Stimulated activated CD8-positive, alpha-beta memory T cell treated with anti-CD3 and anti-CD28 coated beads, Interleukin-7, amount 100 ng/mL, for 24 hours (primary cell): Measurements from ENCODE around the gene NCLN.
"Not testable (repeated sequence)": the region's sequence is repeated elsewhere in the genome, so short reads cannot be mapped to it uniquely, and the experiment has no call there.

Experiments
- DNase-seq: peaks from one replicate; pipeline ENCODE4 v3.0.0-alpha.2; 2020; ENCODE audit warnings: low read depth

Gene NCLN

DNA sequence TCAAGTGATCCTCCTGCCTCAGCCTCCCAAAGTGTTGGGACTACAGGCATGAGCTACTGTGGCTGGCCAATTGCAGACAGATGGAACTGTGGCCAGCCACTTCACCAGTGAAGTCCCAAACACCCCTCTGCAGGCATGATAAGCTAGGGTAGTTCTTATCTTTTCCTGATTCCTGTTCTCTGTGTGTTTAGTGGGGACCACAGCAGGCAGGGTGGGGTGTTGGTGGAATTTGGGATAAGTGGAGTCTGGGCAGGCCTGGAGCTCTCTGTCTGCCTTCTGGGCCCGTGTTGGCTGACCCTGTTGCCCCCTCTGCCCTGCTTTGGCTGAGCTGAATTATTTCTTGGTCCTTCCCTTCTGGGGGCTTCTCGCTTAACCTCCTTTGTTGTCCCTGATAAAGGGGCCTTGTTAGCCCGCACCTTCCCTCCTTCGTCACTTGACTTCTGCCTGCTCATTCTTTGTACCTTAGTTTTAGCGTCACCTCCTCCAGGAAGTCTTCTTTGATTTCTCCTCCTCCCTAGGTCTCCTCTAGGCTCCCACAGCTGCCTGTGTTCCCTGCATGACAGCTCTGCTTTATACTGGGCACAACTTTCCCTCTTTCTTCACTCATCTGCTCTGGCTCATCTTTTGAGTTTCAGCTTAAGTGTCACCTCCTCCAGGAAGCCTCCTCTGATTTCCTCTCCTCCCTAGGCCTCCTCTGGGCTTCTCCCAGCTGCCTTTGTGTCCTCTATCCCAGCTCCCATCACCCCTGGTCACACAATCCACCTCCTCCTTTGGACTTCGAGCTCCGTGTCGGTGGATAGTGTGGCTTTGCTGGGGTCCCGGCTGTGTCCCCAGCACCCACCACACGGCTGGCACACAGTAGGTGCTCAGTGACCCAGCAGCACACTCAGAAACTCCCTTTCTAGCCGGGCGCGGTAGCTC, 1.7 kb upstream of the NCLN start:
- no peak for DNase-seq

DNA sequence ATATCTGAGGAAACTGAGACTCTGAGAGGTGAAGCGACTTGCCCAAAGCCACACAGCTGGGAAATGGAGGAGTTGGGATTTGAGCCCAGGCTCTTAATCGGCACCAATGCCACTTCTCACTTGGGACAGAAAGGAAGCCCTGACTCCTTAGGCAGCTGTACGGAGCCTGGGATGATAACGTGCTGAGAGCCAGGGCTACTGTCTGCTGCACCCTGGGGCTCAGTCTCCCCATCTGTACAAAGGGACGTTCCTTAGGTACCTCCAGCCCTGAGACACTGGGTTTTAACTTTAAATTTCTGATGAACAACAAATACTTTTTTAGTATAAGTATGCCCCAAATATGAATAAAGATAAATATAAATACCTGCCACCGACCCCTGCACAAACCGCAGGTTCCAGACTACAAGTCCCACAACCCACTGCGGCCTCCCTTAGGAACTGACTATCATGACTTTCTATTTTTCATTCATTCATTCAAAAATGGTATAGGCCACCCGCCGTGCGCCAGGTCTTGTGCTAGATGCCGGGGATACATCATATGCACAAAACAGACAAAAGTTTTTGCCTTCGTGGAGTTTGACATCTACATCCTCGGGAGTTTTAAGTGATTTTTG, 776 bp upstream of the NCLN start:
- DNase-seq = peak; percentile 33

DNA sequence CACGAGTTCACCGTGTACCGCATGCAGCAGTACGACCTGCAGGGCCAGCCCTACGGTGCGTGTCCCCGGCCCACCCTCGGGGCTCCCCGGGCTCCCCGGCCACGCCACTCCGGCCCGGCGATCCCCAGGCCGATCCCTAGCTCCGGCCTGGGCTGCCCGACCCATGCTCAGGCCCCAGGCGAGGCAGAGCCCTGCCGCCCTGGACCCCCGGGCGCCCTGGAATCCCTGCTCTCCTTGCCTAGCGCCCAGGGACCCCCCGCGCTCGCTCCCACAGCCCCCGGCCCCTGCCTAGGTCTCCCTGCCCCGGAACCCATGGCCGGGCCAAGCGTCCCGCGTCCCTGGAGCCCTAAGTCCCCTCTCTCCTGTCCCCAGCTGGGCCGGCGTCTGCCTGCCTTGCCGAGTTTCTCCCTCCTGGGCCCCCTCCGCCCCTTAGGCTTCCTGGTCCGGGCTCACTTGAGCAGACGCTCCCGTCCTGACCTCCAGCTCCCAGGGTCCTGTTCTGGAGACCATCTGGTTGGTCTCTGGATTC, 494 bp downstream of the NCLN start:
- no peak for DNase-seq

GRCh38 chr19:3186891-3187661, 1.3 kb downstream of the NCLN start:
- DNase-seq = no peak

- DNase-seq = no peak
These were observed 2.2 kb downstream of the NCLN start for GRCh38 chr19:3187662-3188511.

DNA sequence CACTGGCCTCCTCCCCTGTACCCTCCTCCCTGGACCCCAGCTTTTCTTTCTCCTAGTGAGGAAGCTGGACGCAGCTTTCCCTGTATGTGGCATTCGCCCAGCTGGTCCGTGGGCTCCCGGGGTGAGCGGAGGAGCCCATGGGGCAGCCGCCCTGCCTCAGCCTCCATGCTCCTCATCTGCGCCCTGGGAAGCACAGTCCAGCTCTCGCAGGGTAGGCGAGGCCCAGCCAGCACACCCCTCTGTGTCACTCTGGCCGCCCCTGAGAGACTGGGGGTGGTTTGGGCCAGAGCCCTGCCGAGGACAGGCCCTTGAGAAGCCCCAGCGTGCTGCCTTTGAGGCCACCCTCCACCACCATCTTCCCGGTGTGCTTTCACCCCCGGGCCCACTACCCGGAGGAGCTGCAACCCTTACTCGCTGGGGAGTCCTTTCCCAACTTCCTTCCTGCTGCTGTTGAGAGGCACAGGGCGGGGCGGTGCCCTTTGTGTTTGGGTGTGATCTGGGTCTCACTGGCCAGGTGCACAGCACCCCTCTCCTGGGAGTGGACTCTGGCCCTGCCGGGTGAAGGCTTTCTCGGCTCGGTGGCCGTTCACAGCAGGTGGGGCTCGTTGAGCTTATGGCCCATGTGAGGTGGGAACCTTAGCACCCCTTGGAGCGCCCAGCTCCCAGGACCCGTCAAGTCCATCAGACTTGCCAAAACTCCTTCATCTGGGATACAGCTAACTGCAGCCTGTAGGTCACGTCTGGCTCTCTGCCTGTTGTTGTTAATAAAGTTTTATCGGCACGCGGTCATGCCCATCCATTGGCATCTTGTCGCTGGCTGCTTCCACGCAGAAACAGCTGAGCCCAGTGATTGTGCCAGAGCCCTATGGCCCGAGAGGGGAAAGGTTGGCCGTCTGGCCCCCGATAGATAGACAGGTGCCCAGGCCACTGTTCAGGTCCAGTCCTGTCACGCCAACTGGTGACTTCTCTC, 3.2 kb downstream of the NCLN start:
- no peak for DNase-seq

- DNase-seq = no peak
These were observed 4.2 kb downstream of the NCLN start for GRCh38 chr19:3189702-3190469.

DNA sequence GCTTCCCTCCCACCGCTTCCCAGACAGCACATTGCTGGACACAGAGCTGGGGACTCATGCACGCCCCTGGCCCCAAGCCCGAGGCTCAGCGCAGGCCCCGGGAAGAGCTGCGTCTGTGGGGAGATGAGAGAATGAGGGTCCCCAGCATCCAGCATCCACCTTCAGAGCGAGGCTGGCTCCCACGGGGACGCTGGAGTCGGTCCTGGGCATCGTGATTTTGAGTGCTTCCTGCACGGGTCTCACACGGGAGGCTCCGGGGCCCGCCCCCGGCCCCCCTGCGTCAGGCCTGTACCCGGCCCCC, 4.7 kb downstream of the NCLN start:
- no peak for DNase-seq

DNA sequence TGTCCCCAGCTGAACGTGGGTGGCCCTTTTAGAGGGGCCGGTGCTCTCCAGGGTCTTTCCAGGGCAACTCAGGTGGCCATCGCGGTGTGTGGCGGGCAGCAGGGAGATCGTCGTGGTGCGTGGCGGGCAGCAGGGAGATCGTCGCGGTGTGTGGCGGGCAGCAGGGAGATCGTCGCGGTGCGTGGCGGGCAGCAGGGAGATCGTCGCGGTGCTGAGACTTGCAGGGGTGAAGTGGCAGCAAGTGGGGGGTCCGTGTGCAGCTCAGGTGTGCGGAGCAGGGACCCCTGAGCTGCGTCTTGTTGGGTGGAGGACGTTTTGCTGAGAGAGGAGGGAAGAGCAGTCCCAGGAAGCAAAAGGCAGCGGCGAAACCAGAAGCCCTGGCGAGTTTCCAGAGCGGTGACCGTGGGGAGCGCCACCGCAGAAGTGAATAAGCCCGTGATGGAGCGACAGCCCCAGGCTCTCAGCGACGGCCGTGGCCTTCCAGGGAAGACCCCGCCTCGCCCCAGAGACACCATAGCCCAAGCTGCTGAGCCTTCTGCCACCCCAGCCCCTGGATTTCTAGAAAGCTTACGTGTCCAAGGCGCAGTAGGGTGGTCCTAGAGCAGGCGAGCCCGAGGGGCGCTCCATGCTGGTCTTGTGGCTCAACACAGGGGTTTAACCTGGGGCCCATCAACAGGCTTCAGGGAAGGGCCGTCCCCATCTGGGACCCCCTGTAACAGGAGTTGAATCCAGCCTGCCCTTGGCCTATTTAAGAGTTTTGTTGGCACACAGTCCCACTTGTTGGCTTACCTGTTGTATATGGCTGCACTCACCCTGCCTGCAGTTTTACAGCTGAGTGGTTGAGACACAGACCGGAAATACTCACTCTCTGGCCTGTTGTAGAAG, 5.4 kb downstream of the NCLN start:
- no peak for DNase-seq

DNA sequence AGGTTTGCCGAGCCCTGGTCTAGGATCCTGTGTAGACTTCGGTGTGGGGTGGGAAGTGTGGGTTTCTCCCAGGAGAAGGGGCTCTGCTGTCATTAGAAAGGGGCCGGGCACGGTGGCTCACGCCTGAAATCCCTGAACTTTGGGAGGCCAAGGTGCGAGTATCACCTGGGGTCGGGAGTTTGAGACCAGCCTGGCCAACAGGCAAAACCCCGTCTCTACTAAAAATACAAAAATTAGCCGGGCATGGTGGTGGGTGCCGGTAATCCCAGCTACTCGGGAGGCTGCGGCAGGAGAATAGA, 6.0 kb downstream of the NCLN start:
- DNase-seq = not testable (repeated sequence)

- no peak for DNase-seq
These were observed 6.5 kb downstream of the NCLN start for GRCh38 chr19:3192228-3192635.

DNA sequence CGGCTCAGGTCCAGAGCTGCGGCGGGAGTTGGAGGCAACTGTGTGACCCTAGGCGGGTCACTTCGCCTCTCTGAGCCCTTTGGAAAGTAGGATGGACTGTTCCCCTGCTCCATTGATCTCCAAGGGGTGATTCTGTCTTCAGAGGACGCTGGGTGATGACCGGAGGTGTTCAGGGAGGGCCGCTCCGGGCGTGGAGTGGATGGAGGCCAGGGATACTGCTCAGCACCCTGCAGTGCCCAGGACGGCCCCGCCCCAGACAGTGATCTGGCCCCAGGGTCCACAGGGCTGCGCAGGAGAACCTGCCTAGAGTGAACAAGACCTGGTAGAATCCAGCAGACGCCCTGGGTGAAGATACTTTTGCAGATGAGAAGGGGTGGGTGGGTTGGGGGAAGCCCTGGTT, 7.0 kb downstream of the NCLN start:
- no peak for DNase-seq

DNA sequence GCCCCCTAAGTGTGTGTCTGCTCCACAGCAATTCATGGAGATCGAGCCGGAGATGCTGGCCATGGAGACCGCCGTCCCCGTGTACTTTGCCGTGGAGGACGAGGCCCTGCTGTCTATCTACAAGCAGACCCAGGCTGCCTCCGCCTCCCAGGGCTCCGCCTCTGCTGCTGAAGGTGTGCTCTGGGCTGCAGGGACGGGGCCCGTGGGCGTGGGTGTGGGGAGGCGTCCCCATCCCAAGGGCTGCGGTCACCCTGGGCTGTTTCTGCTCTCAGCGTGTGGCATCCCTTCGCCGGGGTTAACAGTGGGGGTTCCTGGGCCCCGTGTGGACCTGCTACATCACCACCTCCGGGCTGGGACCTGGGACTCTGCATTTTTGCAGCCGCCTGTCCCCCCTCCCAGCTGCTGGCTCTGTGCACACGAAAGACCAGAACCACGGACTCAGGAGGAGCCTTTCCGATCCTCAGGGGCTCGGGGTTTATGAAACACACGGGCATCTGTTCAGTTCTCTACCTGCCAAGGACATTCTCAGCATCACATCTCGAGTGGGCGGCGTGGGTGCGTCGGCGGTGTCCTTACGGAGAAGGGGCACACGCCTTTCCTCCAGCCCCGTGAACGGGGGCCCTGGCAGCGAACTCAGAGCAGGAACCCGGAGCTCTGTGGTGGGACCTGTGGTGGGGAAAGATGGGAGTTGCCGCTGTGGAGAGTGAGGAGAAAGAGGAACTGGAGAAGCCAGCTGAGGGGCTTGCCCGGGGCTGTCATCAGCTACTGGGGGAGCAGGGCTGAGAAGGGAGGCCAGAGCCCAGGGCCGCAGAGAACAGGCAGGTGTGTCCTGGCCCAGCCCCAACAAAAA, 7.8 kb downstream of the NCLN start:
- no peak for DNase-seq

DNA sequence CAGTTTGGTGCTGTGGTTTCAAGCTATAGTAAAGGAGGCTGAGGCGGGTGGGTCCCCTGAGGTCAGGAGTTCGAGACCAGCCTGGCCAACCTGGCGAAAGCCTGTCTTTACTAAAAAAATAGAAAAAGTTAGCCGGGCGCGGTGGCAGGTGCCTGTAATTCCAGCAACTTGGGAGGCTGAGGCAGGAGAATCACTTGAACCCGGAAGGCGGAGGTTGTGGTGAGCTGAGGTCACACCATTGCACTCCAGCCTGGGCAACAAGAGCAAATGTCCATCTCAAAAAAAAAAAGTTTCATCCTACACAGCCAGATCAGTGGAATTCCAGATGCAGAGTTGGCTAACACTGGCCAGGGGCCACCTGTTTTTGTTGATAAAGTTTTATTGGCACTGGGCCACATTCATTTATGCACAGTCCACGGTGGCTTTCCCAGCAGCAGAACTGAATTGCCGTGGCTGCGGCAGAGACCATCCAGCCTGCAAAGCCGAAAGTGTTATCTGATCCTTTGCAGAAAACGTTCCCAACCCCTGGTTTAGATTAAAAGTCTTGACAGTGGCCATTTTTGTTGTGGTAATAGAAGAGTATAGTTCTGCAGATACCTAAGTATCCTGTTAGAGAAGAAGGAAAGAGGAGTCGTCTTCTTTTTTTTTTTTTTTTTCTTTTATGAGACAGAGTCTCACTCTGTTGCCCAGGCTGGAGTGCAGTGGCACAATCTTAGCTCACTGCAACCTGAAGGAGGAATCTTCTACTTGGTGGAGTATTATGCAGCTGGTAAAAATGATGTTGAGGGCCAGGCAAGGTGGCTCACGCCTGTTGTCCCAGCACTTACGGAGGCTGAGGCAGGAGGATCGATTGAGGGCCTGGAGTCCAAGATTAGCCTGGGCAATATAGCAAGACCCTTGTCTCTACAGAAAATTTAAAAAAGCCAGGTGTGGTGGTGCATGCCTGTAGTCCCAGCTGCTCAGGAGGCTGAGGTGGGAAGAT, 8.7 kb downstream of the NCLN start:
- DNase-seq = no peak

DNA sequence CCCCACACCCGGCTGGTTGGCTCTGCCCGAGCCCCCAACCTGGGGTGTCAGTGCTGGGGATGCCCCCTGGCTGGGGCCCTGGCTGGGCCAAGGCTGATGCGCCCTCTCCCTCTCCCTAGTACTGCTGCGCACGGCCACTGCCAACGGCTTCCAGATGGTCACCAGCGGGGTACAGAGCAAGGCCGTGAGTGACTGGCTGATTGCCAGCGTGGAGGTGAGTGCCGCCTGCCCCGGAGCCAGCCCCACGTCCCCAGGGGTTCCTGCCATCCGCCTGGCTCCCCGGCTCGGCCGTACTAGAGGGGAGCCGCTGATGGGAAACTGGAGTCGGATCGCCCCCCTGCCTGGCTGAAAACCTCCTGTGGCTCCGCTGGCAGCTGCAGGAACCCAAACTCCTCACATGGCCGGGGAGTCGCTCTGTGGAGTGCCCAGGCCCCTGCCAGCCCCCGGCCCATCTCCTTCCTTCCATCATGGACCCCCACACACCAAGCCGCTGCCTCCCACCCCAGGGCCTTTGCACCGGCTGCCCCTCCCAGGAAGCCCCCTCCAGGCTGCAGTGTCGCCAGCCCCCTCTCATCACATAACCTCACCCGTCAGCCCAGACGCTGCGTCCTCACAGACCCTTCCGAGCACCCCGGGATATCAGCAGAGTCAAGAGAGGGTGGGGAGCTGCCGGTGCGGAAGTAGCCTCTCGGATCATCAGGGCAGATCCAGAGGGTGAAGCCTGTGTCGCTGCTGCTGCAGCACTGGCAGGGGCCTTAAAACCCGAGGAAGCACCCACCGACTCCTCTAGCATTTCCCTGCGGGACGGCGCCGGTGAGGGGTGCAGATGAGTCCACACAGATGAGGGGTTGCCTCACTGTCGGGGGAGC, 10.6 kb downstream of the NCLN start:
- DNase-seq = no peak

DNA sequence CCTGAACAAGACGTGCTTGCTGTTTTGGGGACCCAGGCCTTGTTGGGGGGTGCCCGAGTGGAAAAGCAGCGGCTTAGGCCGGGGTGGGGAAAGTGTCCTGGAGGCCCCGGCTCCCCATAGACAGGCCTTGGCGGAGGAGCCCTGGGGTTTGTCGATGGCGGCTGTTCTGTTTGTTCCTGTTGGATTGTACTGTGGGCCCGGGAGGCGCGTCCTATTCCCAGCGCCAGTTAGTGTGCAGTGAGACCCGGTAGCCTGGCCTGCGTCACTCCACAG, 11.1 kb downstream of the NCLN start:
- DNase-seq = no peak
